ENCODE data around the gene COL6A1. TPM values are rescaled to one million over a fixed set of nuclear protein-coding genes. Genes with fewer than 3 reads are reported as not detected.
A peak's percentile ranks its signal among the peaks of the same experiment; 100 is the strongest.

The COL6A1 gene
- total and polyA plus RNA-seq, 2 experiments from 2014 or later = 296 to 592 TPM

GRCh38 chr21:46021398-46021797 is 39.8 kb downstream of the COL6A1 start:
- Histone ChIP-seq H3K36me3 (replicated peaks; ENCODE audit: insufficient read depth, low read depth) (no peaks in the 10 kb centered on the region), H3K27me3 (no peaks in the 10 kb centered on the region), H4K20me1 (ENCODE audit: insufficient read depth, poor library complexity, severe bottlenecking) (no peaks in the 10 kb centered on the region), H3K79me2 (no peaks in the 10 kb centered on the region), H3K4me2 (no peak overlapping the region), H3K27ac (peak overlapping the region; percentile 85), H3K4me3 (no peak overlapping the region), H3K4me1 (ENCODE audit: insufficient read depth) (peaks cover 45% of the 10 kb centered on the region), H3K9me2 (replicated peaks; ENCODE audit: insufficient read depth) (no peaks in the 10 kb centered on the region), H3K9me3 (ENCODE audit: low read depth) (no peaks in the 10 kb centered on the region), H2AFZ (no peak overlapping the region)
- WGBS (ENCODE audit: low lambda C conversion rate, missing lambda C conversion rate) = 84% methylated on average over 7 of the region's 7 CpGs
- no peak for DNase-seq (ENCODE audit: low spot score)
- TF ChIP-seq EZH2phosphoT487 (IDR thresholded peaks at IDR 0.05; ENCODE audit: low read depth, severe bottlenecking, unreplicated experiment) (no peak), CTCF (IDR thresholded peaks at IDR 0.05; ENCODE audit: poor library complexity) (no peak), EZH2 (IDR thresholded peaks at IDR 0.05; ENCODE audit: borderline replicate concordance) (no peak)

GRCh38 chr21:46021978-46022544 is 40.5 kb downstream of the COL6A1 start:
- no peaks in the 10 kb centered on the region for H3K79me2 ChIP-seq
- no peaks in the 10 kb centered on the region for H3K9me2 ChIP-seq (replicated peaks; ENCODE audit: insufficient read depth)
- DNase-seq (ENCODE audit: low spot score) = peak; percentile 21
- no peak overlapping the region for H3K4me3 ChIP-seq
- no peaks in the 10 kb centered on the region for H4K20me1 ChIP-seq (ENCODE audit: insufficient read depth, poor library complexity, severe bottlenecking)
- H3K4me2 ChIP-seq = no peak overlapping the region
- no peaks in the 10 kb centered on the region for H3K36me3 ChIP-seq (replicated peaks; ENCODE audit: insufficient read depth, low read depth)
- H3K27ac ChIP-seq = peak overlapping the region; percentile 85
- H3K4me1 ChIP-seq (ENCODE audit: insufficient read depth) = peaks cover 45% of the 10 kb centered on the region
- WGBS (ENCODE audit: low lambda C conversion rate, missing lambda C conversion rate) = 81% methylated on average over 23 of the region's 23 CpGs
- TF ChIP-seq EZH2 (IDR thresholded peaks at IDR 0.05; ENCODE audit: borderline replicate concordance) (no peak), CTCF (IDR thresholded peaks at IDR 0.05; ENCODE audit: poor library complexity) (no peak), EZH2phosphoT487 (IDR thresholded peaks at IDR 0.05; ENCODE audit: low read depth, severe bottlenecking, unreplicated experiment) (no peak)
- no peaks in the 10 kb centered on the region for H3K9me3 ChIP-seq (ENCODE audit: low read depth)
- H3K27me3 ChIP-seq = no peaks in the 10 kb centered on the region
- H2AFZ ChIP-seq = no peak overlapping the region

GRCh38 chr21:46022551-46023525 is 41.3 kb downstream of the COL6A1 start:
- peaks cover 51% of the 10 kb centered on the region for H3K4me1 ChIP-seq (ENCODE audit: insufficient read depth)
- no peaks in the 10 kb centered on the region for H3K9me3 ChIP-seq (ENCODE audit: low read depth)
- no peak for TF ChIP-seq EZH2 (IDR thresholded peaks at IDR 0.05; ENCODE audit: borderline replicate concordance)
- no peak for TF ChIP-seq CTCF (IDR thresholded peaks at IDR 0.05; ENCODE audit: poor library complexity)
- no peak for TF ChIP-seq EZH2phosphoT487 (IDR thresholded peaks at IDR 0.05; ENCODE audit: low read depth, severe bottlenecking, unreplicated experiment)
- H3K27ac ChIP-seq = peak overlapping the region; percentile 85
- H3K27me3 ChIP-seq = no peaks in the 10 kb centered on the region
- no peaks in the 10 kb centered on the region for H4K20me1 ChIP-seq (ENCODE audit: insufficient read depth, poor library complexity, severe bottlenecking)
- H3K4me2 ChIP-seq = peak overlapping the region; percentile 1
- no peaks in the 10 kb centered on the region for H3K79me2 ChIP-seq
- no peak overlapping the region for H2AFZ ChIP-seq
- no peak overlapping the region for H3K4me3 ChIP-seq
- no peaks in the 10 kb centered on the region for H3K36me3 ChIP-seq (replicated peaks; ENCODE audit: insufficient read depth, low read depth)
- WGBS (ENCODE audit: low lambda C conversion rate, missing lambda C conversion rate) = 86% methylated on average over 36 of the region's 36 CpGs
- H3K9me2 ChIP-seq (replicated peaks; ENCODE audit: insufficient read depth) = no peaks in the 10 kb centered on the region
- peak; percentile 4 for DNase-seq (ENCODE audit: low spot score)

Data from hepatocyte (in vitro differentiated cells).